SK-N-SH treated with all-trans-retinoic acid at 6 μM for 48 hours (cell line): ENCODE results near the gene ACTR2.

Experiments used
- ATAC-seq: fragments of 200-7000 bp; cut with Tn5 transposase; 3 replicates; pipeline ENCODE4 v1.9.1; 2020; ENCODE audit warnings: mild to moderate bottlenecking, moderate library complexity
- BACH2 ChIP-seq: fragments of 250-450 bp; sonication (Bioruptor Pico); IDR thresholded peaks from 2 replicates; pipeline ENCODE4 v1.9.0; 2021; ENCODE audit warnings: mild to moderate bottlenecking, borderline replicate concordance
- CSDC2 ChIP-seq: fragments of 250-450 bp; sonication (Bioruptor Pico); IDR thresholded peaks from 2 replicates; pipeline ENCODE4 v1.5.0; 2020; ENCODE audit warnings: mild to moderate bottlenecking, moderate library complexity
- ESRRG ChIP-seq: fragments of 250-450 bp; sonication (Bioruptor Pico); IDR thresholded peaks from 2 replicates; pipeline ENCODE4 v1.6.1; 2021; ENCODE audit warnings: mild to moderate bottlenecking
- GLIS3 ChIP-seq: fragments of 250-450 bp; sonication (Bioruptor Pico); IDR thresholded peaks from 2 replicates; pipeline ENCODE4 v1.5.0; 2020; ENCODE audit warnings: mild to moderate bottlenecking, moderate library complexity
- ISL1 ChIP-seq: fragments of 250-450 bp; sonication (Bioruptor Pico); IDR thresholded peaks from 2 replicates; pipeline ENCODE4 v2.1.2; 2022; ENCODE audit warnings: mild to moderate bottlenecking, moderate library complexity
- OSR1 ChIP-seq: fragments of 250-450 bp; sonication (Bioruptor Pico); IDR thresholded peaks from 2 replicates; pipeline ENCODE4 v1.8.0; 2022; ENCODE audit warnings: moderate library complexity, mild to moderate bottlenecking, inconsistent platforms
- PPARA ChIP-seq: fragments of 250-450 bp; sonication (Bioruptor Pico); IDR thresholded peaks from 2 replicates; pipeline ENCODE4 v1.5.0; 2020; ENCODE audit warnings: mild to moderate bottlenecking, borderline replicate concordance
- RARB ChIP-seq: fragments of 250-450 bp; sonication (Bioruptor Pico); IDR thresholded peaks from 2 replicates; pipeline ENCODE4 v1.8.0; 2021; ENCODE audit warnings: mild to moderate bottlenecking, moderate library complexity
- SNAI2 ChIP-seq: fragments of 250-450 bp; sonication (Bioruptor Pico); IDR thresholded peaks from 2 replicates; pipeline ENCODE4 v1.5.0; 2020; ENCODE audit warnings: mild to moderate bottlenecking, moderate library complexity
- TCF4 ChIP-seq: fragments of 250-450 bp; sonication (Bioruptor Pico); IDR thresholded peaks from 2 replicates; pipeline ENCODE4 v1.8.0; 2021; ENCODE audit warnings: mild to moderate bottlenecking, moderate library complexity, borderline replicate concordance
- ZC3H10 ChIP-seq: fragments of 250-450 bp; sonication (Bioruptor Pico); IDR thresholded peaks from 2 replicates; pipeline ENCODE4 v1.5.1; 2021; ENCODE audit warnings: mild to moderate bottlenecking, moderate library complexity
- ZFP3 ChIP-seq: fragments of 250-450 bp; sonication (Bioruptor Pico); IDR thresholded peaks from 2 replicates; pipeline ENCODE4 v1.5.0; 2020; ENCODE audit warnings: mild to moderate bottlenecking, moderate library complexity
- ZFP30 ChIP-seq: fragments of 450-650 bp; formaldehyde crosslinking; IDR thresholded peaks from 2 replicates; pipeline ENCODE4 v1.5.0; 2022; ENCODE audit warnings: mild to moderate bottlenecking, moderate library complexity
- ZNF565 ChIP-seq: fragments of 450-650 bp; formaldehyde crosslinking; conservative IDR thresholded peaks from 2 replicates; pipeline ENCODE4 v1.5.0; 2020; ENCODE audit warnings: low read depth, mild to moderate bottlenecking, moderate library complexity
- ZNF70 ChIP-seq: fragments of 450-650 bp; formaldehyde crosslinking; IDR thresholded peaks from 2 replicates; pipeline ENCODE4 v1.5.0; 2020; ENCODE audit warnings: mild to moderate bottlenecking, moderate library complexity
- ZNF8 ChIP-seq: fragments of 450-650 bp; formaldehyde crosslinking; IDR thresholded peaks from 2 replicates; pipeline ENCODE4 v1.5.0; 2020; ENCODE audit warnings: mild to moderate bottlenecking, moderate library complexity
- TF ChIP-seq, protein P1 (sequence below): fragments of 250-450 bp; sonication (Bioruptor Pico); IDR thresholded peaks from 2 replicates; pipeline ENCODE4 v1.5.1; 2021; ENCODE audit warnings: mild to moderate bottlenecking, moderate library complexity
- TF ChIP-seq, protein P2 (sequence below): fragments of 250-450 bp; sonication (Bioruptor Pico); IDR thresholded peaks from 2 replicates; pipeline ENCODE4 v1.8.0; 2021; ENCODE audit warnings: low read depth, mild to moderate bottlenecking, moderate library complexity, borderline replicate concordance
- TF ChIP-seq, protein P3 (sequence below): fragments of 250-450 bp; sonication (Bioruptor Pico); IDR thresholded peaks from 2 replicates; pipeline ENCODE4 v1.5.0; 2020; ENCODE audit warnings: mild to moderate bottlenecking, moderate library complexity
- TF ChIP-seq, protein P4 (sequence below): fragments of 250-450 bp; sonication (Bioruptor Pico); IDR thresholded peaks from 2 replicates; pipeline ENCODE4 v1.8.0; 2020; ENCODE audit warnings: mild to moderate bottlenecking, moderate library complexity, borderline replicate concordance

The ACTR2 gene

DNA sequence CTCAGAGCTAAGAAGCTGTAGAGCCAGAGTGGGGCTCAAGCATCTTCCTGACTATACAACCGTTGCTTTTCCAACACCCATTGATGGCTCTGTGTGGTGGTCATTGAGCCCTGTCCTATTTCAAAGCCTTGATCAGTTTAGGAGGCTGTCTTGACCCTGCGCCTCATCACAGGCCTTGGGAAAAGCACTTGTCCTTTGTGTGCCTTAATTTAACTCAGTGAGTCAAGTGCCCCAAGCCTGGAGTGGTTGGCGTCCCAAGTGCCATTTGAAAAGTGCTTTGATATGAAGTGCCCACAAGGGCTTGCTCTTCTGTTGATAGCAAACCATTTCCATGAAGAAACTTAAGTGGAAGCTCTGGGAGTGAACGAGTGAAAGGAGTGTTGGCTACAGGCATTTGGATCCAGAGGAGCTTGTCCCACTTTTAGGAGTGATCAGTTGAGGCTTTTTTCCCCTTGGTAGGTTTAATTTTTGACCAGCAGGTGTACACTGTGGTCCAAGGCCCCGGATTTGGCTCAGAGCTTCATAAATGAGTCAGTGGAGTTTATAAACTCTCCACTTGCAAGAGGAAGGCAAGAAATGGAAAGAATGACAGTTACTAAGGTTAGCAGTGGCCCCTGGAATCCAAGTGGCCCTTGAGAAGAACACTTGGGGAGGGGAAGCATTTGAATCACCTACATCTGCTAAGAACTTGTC is 50.3 kb downstream of the ACTR2 start:
- TF ChIP-seq ESRRG (CRISPR knock-in tag) = no peak
- TF ChIP-seq RARB = no peak
- no peak for TF ChIP-seq ZNF565 (CRISPR knock-in tag)
- TF ChIP-seq TCF4 (CRISPR knock-in tag) = no peak
- TF ChIP-seq CSDC2 (CRISPR knock-in tag) = no peak
- ATAC-seq = peak; percentile 12

DNA sequence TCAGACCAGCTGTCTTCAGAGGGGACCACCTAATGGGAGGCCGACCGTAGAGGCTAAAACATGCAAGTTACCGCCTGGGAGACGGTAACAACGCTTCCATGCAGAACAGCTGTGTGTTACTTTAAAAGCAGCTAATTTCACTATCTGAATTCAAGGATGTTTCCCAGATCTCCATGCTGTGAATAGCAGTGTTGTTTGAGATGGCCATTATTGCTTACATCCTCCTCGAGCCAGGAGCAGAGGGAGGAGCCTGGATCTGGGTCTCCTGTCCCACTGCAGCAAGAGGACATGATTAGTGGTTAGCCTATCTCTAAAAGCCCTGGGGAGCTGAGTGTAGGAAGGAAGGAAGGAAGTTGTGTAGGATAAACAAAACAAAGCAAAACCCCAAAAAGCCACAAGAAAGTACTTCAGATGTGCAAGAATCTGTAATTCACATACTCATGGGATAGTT is 50.9 kb downstream of the ACTR2 start:
- peak; percentile 10 for ATAC-seq
- TF ChIP-seq, protein P1, sequence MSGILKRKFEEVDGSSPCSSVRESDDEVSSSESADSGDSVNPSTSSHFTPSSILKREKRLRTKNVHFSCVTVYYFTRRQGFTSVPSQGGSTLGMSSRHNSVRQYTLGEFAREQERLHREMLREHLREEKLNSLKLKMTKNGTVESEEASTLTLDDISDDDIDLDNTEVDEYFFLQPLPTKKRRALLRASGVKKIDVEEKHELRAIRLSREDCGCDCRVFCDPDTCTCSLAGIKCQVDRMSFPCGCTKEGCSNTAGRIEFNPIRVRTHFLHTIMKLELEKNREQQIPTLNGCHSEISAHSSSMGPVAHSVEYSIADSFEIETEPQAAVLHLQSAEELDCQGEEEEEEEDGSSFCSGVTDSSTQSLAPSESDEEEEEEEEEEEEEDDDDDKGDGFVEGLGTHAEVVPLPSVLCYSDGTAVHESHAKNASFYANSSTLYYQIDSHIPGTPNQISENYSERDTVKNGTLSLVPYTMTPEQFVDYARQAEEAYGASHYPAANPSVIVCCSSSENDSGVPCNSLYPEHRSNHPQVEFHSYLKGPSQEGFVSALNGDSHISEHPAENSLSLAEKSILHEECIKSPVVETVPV (CRISPR knock-in tag) = no peak
- TF ChIP-seq ZNF8 (no peak), TCF4 (CRISPR knock-in tag) (no peak), OSR1 (CRISPR knock-in tag) (no peak), ZFP30 (CRISPR knock-in tag) (no peak), PPARA (CRISPR knock-in tag) (no peak), BACH2 (CRISPR knock-in tag) (no peak), GLIS3 (CRISPR knock-in tag) (no peak), ZNF70 (CRISPR knock-in tag) (no peak), ISL1 (CRISPR knock-in tag) (no peak), ZFP3 (CRISPR knock-in tag) (no peak)
- TF ChIP-seq, protein P2, sequence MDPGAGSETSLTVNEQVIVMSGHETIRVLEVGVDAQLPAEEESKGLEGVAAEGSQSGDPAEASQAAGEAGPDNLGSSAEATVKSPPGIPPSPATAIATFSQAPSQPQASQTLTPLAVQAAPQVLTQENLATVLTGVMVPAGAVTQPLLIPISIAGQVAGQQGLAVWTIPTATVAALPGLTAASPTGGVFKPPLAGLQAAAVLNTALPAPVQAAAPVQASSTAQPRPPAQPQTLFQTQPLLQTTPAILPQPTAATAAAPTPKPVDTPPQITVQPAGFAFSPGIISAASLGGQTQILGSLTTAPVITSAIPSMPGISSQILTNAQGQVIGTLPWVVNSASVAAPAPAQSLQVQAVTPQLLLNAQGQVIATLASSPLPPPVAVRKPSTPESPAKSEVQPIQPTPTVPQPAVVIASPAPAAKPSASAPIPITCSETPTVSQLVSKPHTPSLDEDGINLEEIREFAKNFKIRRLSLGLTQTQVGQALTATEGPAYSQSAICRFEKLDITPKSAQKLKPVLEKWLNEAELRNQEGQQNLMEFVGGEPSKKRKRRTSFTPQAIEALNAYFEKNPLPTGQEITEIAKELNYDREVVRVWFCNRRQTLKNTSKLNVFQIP = no peak
- TF ChIP-seq, protein P3, sequence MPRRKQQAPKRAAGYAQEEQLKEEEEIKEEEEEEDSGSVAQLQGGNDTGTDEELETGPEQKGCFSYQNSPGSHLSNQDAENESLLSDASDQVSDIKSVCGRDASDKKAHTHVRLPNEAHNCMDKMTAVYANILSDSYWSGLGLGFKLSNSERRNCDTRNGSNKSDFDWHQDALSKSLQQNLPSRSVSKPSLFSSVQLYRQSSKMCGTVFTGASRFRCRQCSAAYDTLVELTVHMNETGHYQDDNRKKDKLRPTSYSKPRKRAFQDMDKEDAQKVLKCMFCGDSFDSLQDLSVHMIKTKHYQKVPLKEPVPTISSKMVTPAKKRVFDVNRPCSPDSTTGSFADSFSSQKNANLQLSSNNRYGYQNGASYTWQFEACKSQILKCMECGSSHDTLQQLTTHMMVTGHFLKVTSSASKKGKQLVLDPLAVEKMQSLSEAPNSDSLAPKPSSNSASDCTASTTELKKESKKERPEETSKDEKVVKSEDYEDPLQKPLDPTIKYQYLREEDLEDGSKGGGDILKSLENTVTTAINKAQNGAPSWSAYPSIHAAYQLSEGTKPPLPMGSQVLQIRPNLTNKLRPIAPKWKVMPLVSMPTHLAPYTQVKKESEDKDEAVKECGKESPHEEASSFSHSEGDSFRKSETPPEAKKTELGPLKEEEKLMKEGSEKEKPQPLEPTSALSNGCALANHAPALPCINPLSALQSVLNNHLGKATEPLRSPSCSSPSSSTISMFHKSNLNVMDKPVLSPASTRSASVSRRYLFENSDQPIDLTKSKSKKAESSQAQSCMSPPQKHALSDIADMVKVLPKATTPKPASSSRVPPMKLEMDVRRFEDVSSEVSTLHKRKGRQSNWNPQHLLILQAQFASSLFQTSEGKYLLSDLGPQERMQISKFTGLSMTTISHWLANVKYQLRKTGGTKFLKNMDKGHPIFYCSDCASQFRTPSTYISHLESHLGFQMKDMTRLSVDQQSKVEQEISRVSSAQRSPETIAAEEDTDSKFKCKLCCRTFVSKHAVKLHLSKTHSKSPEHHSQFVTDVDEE (CRISPR knock-in tag) = no peak
- TF ChIP-seq, protein P4, sequence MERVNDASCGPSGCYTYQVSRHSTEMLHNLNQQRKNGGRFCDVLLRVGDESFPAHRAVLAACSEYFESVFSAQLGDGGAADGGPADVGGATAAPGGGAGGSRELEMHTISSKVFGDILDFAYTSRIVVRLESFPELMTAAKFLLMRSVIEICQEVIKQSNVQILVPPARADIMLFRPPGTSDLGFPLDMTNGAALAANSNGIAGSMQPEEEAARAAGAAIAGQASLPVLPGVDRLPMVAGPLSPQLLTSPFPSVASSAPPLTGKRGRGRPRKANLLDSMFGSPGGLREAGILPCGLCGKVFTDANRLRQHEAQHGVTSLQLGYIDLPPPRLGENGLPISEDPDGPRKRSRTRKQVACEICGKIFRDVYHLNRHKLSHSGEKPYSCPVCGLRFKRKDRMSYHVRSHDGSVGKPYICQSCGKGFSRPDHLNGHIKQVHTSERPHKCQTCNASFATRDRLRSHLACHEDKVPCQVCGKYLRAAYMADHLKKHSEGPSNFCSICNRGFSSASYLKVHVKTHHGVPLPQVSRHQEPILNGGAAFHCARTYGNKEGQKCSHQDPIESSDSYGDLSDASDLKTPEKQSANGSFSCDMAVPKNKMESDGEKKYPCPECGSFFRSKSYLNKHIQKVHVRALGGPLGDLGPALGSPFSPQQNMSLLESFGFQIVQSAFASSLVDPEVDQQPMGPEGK (CRISPR knock-in tag) = no peak

DNA sequence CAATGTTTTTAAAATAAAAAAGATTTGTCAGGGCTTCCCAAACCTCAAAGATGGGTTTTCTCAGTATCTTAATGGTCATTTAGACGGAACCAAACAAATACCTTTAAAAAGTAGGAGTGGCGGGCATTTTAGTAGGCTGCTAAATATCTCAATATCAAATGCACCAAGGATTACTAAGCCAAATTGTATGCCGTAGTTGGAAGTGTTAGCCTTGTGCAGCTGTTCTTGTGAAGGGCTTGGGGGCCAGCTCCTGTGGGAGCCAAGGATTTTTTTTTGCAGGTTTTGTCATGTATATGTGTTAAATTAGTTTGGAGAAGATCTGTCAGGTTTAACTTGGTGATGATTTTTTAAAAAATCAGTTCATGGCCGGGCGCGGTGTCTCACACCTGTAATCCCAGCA is 52.1 kb downstream of the ACTR2 start:
- ATAC-seq = no peak
- no peak for TF ChIP-seq GLIS3 (CRISPR knock-in tag)
- no peak for TF ChIP-seq ZNF8
- TF ChIP-seq ZC3H10 (CRISPR knock-in tag) = no peak
- TF ChIP-seq, protein P4 (CRISPR knock-in tag) = no peak
- TF ChIP-seq SNAI2 = no peak
- no peak for TF ChIP-seq ESRRG (CRISPR knock-in tag)
- TF ChIP-seq, protein P2 = no peak
- no peak for TF ChIP-seq BACH2 (CRISPR knock-in tag)
- no peak for TF ChIP-seq ZFP3 (CRISPR knock-in tag)
- no peak for TF ChIP-seq TCF4 (CRISPR knock-in tag)
- TF ChIP-seq CSDC2 (CRISPR knock-in tag) = no peak
